PC-9 (cell line): ENCODE data around the gene M1AP.

Experiments
- EZH2 ChIP-seq: fragments of 200-600 bp; sonication (generic); IDR thresholded peaks from 2 replicates; pipeline ENCODE4 v1.8.0; 2017; ENCODE audit warnings: antibody characterized with exemption, low read depth
- TF ChIP-seq, protein P1 (sequence below): fragments of 200-600 bp; sonication (generic); conservative IDR thresholded peaks from 2 replicates; pipeline ENCODE4 v1.6.1; 2017; ENCODE audit warnings: mixed run types, antibody characterized with exemption, mild to moderate bottlenecking, moderate library complexity

DNA sequence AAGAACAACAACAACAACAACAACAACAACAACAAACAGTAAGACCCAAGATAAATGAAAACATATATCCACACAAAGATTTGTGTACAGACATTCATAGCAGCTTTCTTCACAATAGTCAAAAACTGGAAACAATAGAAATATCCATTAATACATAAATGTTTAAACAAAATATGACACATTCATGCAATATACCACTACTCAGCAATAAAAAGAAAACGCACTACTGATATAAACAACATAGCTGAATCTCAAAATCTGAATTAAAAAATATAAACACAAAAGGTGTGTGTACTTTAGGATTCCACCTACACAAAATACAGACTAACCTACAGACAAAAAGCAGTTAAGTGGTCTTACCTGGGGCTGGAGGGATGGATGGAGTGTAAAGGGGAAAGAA, 51.5 kb downstream of the M1AP start:
- TF ChIP-seq, protein P1, sequence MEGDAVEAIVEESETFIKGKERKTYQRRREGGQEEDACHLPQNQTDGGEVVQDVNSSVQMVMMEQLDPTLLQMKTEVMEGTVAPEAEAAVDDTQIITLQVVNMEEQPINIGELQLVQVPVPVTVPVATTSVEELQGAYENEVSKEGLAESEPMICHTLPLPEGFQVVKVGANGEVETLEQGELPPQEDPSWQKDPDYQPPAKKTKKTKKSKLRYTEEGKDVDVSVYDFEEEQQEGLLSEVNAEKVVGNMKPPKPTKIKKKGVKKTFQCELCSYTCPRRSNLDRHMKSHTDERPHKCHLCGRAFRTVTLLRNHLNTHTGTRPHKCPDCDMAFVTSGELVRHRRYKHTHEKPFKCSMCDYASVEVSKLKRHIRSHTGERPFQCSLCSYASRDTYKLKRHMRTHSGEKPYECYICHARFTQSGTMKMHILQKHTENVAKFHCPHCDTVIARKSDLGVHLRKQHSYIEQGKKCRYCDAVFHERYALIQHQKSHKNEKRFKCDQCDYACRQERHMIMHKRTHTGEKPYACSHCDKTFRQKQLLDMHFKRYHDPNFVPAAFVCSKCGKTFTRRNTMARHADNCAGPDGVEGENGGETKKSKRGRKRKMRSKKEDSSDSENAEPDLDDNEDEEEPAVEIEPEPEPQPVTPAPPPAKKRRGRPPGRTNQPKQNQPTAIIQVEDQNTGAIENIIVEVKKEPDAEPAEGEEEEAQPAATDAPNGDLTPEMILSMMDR: no peak
- no peak for TF ChIP-seq EZH2
